IPS-15b (cell line): ENCODE data around the gene RSPH9.
"Not testable (repeated sequence)": the region's sequence is repeated elsewhere in the genome, so short reads cannot be mapped to it uniquely, and the experiment has no call there.

Source experiments
- H3K27me3 ChIP-seq: one replicate; pipeline ENCODE4 v1.6.1; 2013; ENCODE audit warnings: low read length; ENCODE audit not compliant: control insufficient read depth, insufficient read depth
- H3K36me3 ChIP-seq: one replicate; pipeline ENCODE4 v1.6.1; 2013; ENCODE audit warnings: low read length; ENCODE audit not compliant: control insufficient read depth, insufficient read depth
- H3K4me1 ChIP-seq: one replicate; pipeline ENCODE4 v1.6.1; 2013; ENCODE audit warnings: mild to moderate bottlenecking, low read length; ENCODE audit not compliant: control insufficient read depth, insufficient read depth
- H3K4me3 ChIP-seq: one replicate; pipeline ENCODE4 v1.5.1; 2013; ENCODE audit warnings: low read depth, low read length
- H3K9ac ChIP-seq: one replicate; pipeline ENCODE4 v1.6.1; 2013; ENCODE audit warnings: low read depth, mild to moderate bottlenecking, low read length
- H3K9me3 ChIP-seq: one replicate; pipeline ENCODE4 v1.6.1; 2013; ENCODE audit warnings: mild to moderate bottlenecking, low read length; ENCODE audit not compliant: control insufficient read depth, insufficient read depth

Gene RSPH9

GRCh38 chr6:43683708-43684455, 39.0 kb downstream of the RSPH9 start:
- Histone ChIP-seq H3K9ac (no peak overlapping the region), H3K4me1 (no peaks in the 10 kb centered on the region), H3K27me3 (no peaks in the 10 kb centered on the region), H3K4me3 (no peak overlapping the region), H3K9me3 (no peaks in the 10 kb centered on the region), H3K36me3 (peaks cover 15% of the 10 kb centered on the region)

- H3K36me3 ChIP-seq: no peaks in the 10 kb centered on the region
- no peaks in the 10 kb centered on the region for H3K4me1 ChIP-seq
- H3K9ac ChIP-seq: peak overlapping the region; percentile 91
- peak overlapping the region; percentile 79 for H3K4me3 ChIP-seq
- H3K27me3 ChIP-seq: no peaks in the 10 kb centered on the region
- H3K9me3 ChIP-seq: no peaks in the 10 kb centered on the region
Observed at GRCh38 chr6:43687079-43687436, 42.2 kb downstream of the RSPH9 start.

GRCh38 chr6:43687437-43688347, 42.9 kb downstream of the RSPH9 start, which contains the start of gene MRPS18A:
MRPS18A (minus strand) TSS chr6:43687791; CDS start chr6:43687779, 12 bp downstream.
- H3K4me3 ChIP-seq: peak within 1 kb of the TSS; percentile 79
- no peaks in the 10 kb centered on the region for H3K9me3 ChIP-seq
- H3K27me3 ChIP-seq: no peaks in the 10 kb centered on the region
- peak within 1 kb of the TSS; percentile 91 for H3K9ac ChIP-seq
- no peaks in the 10 kb centered on the region for H3K4me1 ChIP-seq
- no peaks in the 10 kb centered on the region for H3K36me3 ChIP-seq

- no peaks in the 10 kb centered on the region for H3K9me3 ChIP-seq
Observed at GRCh38 chr6:43689421-43689820, 44.6 kb downstream of the RSPH9 start.

GRCh38 chr6:43695215-43695966, 50.6 kb downstream of the RSPH9 start:
- H3K9ac ChIP-seq: peak overlapping the region; percentile 37
- H3K4me1 ChIP-seq: peaks cover 29% of the 10 kb centered on the region
- no peaks in the 10 kb centered on the region for H3K27me3 ChIP-seq
- H3K9me3 ChIP-seq: no peaks in the 10 kb centered on the region
- H3K4me3 ChIP-seq: no peak overlapping the region
- no peaks in the 10 kb centered on the region for H3K36me3 ChIP-seq

More at GRCh38 chr6:43689421-43689820, 44.6 kb downstream of the RSPH9 start:
- H3K36me3 ChIP-seq: no peaks in the 10 kb centered on the region
- no peak overlapping the region for H3K4me3 ChIP-seq
- H3K4me1 ChIP-seq: no peaks in the 10 kb centered on the region
- H3K9ac ChIP-seq: no peak overlapping the region
- H3K27me3 ChIP-seq: no peaks in the 10 kb centered on the region

GRCh38 chr6:43695967-43696291, 51.1 kb downstream of the RSPH9 start:
- H3K9ac ChIP-seq: no peak overlapping the region
- H3K9me3 ChIP-seq: no peaks in the 10 kb centered on the region
- no peaks in the 10 kb centered on the region for H3K36me3 ChIP-seq
- H3K4me3 ChIP-seq: no peak overlapping the region
- no peaks in the 10 kb centered on the region for H3K27me3 ChIP-seq
- peaks cover 29% of the 10 kb centered on the region for H3K4me1 ChIP-seq

GRCh38 chr6:43697421-43697820, 52.6 kb downstream of the RSPH9 start:
- Histone ChIP-seq H3K9me3 (no peaks in the 10 kb centered on the region), H3K4me1 (peaks cover 37% of the 10 kb centered on the region), H3K27me3 (no peaks in the 10 kb centered on the region), H3K36me3 (no peaks in the 10 kb centered on the region), H3K9ac (no peak overlapping the region), H3K4me3 (no peak overlapping the region)

- no peak overlapping the region for H3K9ac ChIP-seq
- H3K27me3 ChIP-seq: no peaks in the 10 kb centered on the region
- peaks cover 45% of the 10 kb centered on the region for H3K4me1 ChIP-seq
- H3K36me3 ChIP-seq: no peaks in the 10 kb centered on the region
- H3K9me3 ChIP-seq: no peaks in the 10 kb centered on the region
- H3K4me3 ChIP-seq: no peak overlapping the region
Observed at GRCh38 chr6:43698584-43699349, 53.9 kb downstream of the RSPH9 start.

GRCh38 chr6:43699564-43700186, 54.8 kb downstream of the RSPH9 start:
- H3K4me3 ChIP-seq: no peak overlapping the region
- peak overlapping the region; percentile 24 for H3K9ac ChIP-seq

GRCh38 chr6:43700939-43701560, 56.2 kb downstream of the RSPH9 start:
- H3K4me3 ChIP-seq, H3K9ac ChIP-seq, H3K9me3 ChIP-seq, H3K36me3 ChIP-seq, H3K27me3 ChIP-seq: not testable (repeated sequence)
- peaks cover 40% of the 10 kb centered on the region for H3K4me1 ChIP-seq

More at GRCh38 chr6:43699564-43700186, 54.8 kb downstream of the RSPH9 start:
- Histone ChIP-seq H3K27me3 (no peaks in the 10 kb centered on the region), H3K9me3 (no peaks in the 10 kb centered on the region), H3K36me3 (no peaks in the 10 kb centered on the region), H3K4me1 (peaks cover 46% of the 10 kb centered on the region)
